Endothelial cell of umbilical vein (primary cell): Measurements from ENCODE around the gene LEMD3. TPM values are rescaled to one million over a fixed set of nuclear protein-coding genes. Genes with fewer than 3 reads are reported as not detected.

Experiments used
- BruUV-seq: library from RNA; stranded (reverse); fragments of 400-500 nt; replicated peaks from 2 replicates; lab custom pipeline; 2021; lab: Mats Ljungman, UMichigan
- CTCF ChIA-PET: fragments of 300-600, 350-600 bp; sonication (Branson Sonifier 250); formaldehyde crosslinking; loops from one replicate; lab custom pipeline; 2021; ENCODE audit warnings: antibody characterized with exemption, inconsistent platforms; lab: Charles Lee
- POLR2A ChIA-PET: fragments of 300-600, 350-600 bp; sonication (Branson Sonifier 250); formaldehyde crosslinking; loops from one replicate; lab custom pipeline; 2021; ENCODE audit warnings: antibody characterized with exemption, inconsistent platforms; lab: Charles Lee
- DNase-seq: peaks from one replicate; pipeline ENCODE4 v3.0.0-alpha.2; 2011; ENCODE audit warnings: low read depth, low spot score
- FAIRE-seq: peaks from 2 replicates; lab custom pipeline; 2011; peaks lifted over from hg19 to GRCh38; lab: Jason Lieb, UNC
- H2AFZ ChIP-seq: 2 replicates; pipeline ENCODE4 v1.6.0; 2012; ENCODE audit warnings: low read depth, low read length, control low read depth, inconsistent platforms
- H3K27ac ChIP-seq: 2 replicates; pipeline ENCODE4 v1.5.1; 2011; ENCODE audit warnings: low read depth, mild to moderate bottlenecking, control low read depth, low read length, moderate library complexity; ENCODE audit not compliant: insufficient read depth
- H3K27me3 ChIP-seq, 2 experiments: 2 replicates each; pipeline versions ENCODE4 v1.6.0 to v1.6.1; 2011; ENCODE audit warnings: low read length in 2 of 2, mixed read lengths in 1 of 2; ENCODE audit not compliant: control insufficient read depth in 2 of 2, insufficient read depth in 2 of 2
- H3K36me3 ChIP-seq, 2 experiments: 2 replicates in 1 of 2; 3 replicates in 1 of 2; pipeline ENCODE4 v1.5.1; 2011; ENCODE audit warnings: low read length in 2 of 2, mild to moderate bottlenecking in 1 of 2, moderate library complexity in 1 of 2; ENCODE audit not compliant: control insufficient read depth in 2 of 2, insufficient read depth in 2 of 2; ENCODE audit errors: extremely low read depth in 1 of 2
- H3K4me1 ChIP-seq: 3 replicates; pipeline ENCODE4 v1.5.1; 2011; ENCODE audit warnings: mild to moderate bottlenecking, low read length; ENCODE audit not compliant: control insufficient read depth, insufficient read depth; ENCODE audit errors: extremely low read depth
- H3K4me2 ChIP-seq: 2 replicates; pipeline ENCODE4 v1.6.1; 2011; ENCODE audit warnings: low read length, control low read depth, mixed read lengths; ENCODE audit not compliant: insufficient read depth
- H3K4me3 ChIP-seq, 3 experiments: fragments of 200-600 bp in 1 of 3; sonication (generic), shearing (Covaris generic) in 1 of 3; replicated peaks in 1 of 3; 2 replicates each; pipeline ENCODE4 v1.5.1; 2011 to 2016; ENCODE audit warnings: control low read depth in 3 of 3, low read length in 3 of 3, mild to moderate bottlenecking in 2 of 3, inconsistent platforms in 1 of 3, low read depth in 1 of 3, moderate library complexity in 1 of 3; ENCODE audit not compliant: insufficient read depth in 1 of 3
- H3K79me2 ChIP-seq: 2 replicates; pipeline ENCODE4 v1.6.0; 2012; ENCODE audit warnings: low read length, inconsistent platforms; ENCODE audit not compliant: control insufficient read depth, insufficient read depth
- H3K9ac ChIP-seq: replicated peaks from 2 replicates; pipeline ENCODE3; 2011; ENCODE audit warnings: low read length, control low read depth; ENCODE audit not compliant: insufficient read depth; ENCODE audit errors: extremely low read depth
- H3K9me1 ChIP-seq: replicated peaks from 3 replicates; pipeline ENCODE4 v1.6.0; 2011; ENCODE audit warnings: mild to moderate bottlenecking, low read length; ENCODE audit not compliant: control insufficient read depth, insufficient read depth; ENCODE audit errors: extremely low read depth
- H3K9me3 ChIP-seq: replicated peaks from 2 replicates; pipeline ENCODE4 v1.5.1; 2012; ENCODE audit warnings: low read length, inconsistent platforms; ENCODE audit not compliant: control insufficient read depth, insufficient read depth
- H4K20me1 ChIP-seq: replicated peaks from 2 replicates; pipeline ENCODE3; 2011; ENCODE audit warnings: mild to moderate bottlenecking, low read length; ENCODE audit not compliant: control insufficient read depth, insufficient read depth; ENCODE audit errors: extremely low read depth
- FOS ChIP-seq: IDR thresholded peaks from 2 replicates; pipeline ENCODE4 v1.6.1; 2011; ENCODE audit warnings: mild to moderate bottlenecking, low read length, moderate library complexity, borderline replicate concordance; ENCODE audit not compliant: insufficient read depth
- MYC ChIP-seq: IDR thresholded peaks from one replicate; pipeline ENCODE4 v1.6.1; 2011; ENCODE audit warnings: mild to moderate bottlenecking, low read depth, low read length
- POLR2AphosphoS5 ChIP-seq: IDR thresholded peaks from 2 replicates; pipeline ENCODE4 v1.6.1; 2012; ENCODE audit warnings: low read depth, mild to moderate bottlenecking, control low read depth, low read length, moderate library complexity; ENCODE audit not compliant: insufficient read depth
- dilution Hi-C: fragments of 300-500 bp; cut with MboI; formaldehyde crosslinking; loops from one replicate; pipeline ENCODE4 v1.15.0; 2019; ENCODE audit warnings: low sequenced_read_pairs; ENCODE audit not compliant: extremely low pct_ligation_motif_present
- intact Hi-C: fragments of 100-400 bp; cut with micrococcal nuclease; formaldehyde crosslinking; loops from one replicate; pipeline ENCODE4 v1.10.0; 2022
- polyA plus RNA-seq, 4 experiments: library from polyadenylated mRNA; depleted of rRNA in 3 of 4; stranded (reverse) in 3 of 4; unstranded in 1 of 4; fragments of >200 nt; gene quantifications; 2 replicates each; pipeline versions ENCODE4 v1.2.1 to v1.2.3, GENCODE V29; 2011 to 2012; ENCODE audit warnings: missing spikeins in 1 of 4
- total RNA-seq: library from RNA; stranded (reverse); gene quantifications from 2 replicates; pipeline ENCODE4 v1.2.3, GENCODE V29; 2021
- TF ChIP-seq, protein P1 (sequence below), 2 donors: IDR thresholded peaks; 1 replicate in 1 of 2; 2 replicates in 1 of 2; pipeline ENCODE4 v1.5.1; 2011; ENCODE audit warnings: low read length in 2 of 2, mild to moderate bottlenecking in 2 of 2, moderate library complexity in 2 of 2, control low read depth in 1 of 2, inconsistent platforms in 1 of 2, low read depth in 1 of 2; ENCODE audit not compliant: insufficient read depth in 1 of 2; ENCODE audit errors: extremely low read depth in 1 of 2

Gene LEMD3
- total and polyA plus RNA-seq, 2 donors (not counting 3 experiments of a cell fraction or from before 2014, with no cell fraction given), result 7.4 to 24.2 TPM

DNA sequence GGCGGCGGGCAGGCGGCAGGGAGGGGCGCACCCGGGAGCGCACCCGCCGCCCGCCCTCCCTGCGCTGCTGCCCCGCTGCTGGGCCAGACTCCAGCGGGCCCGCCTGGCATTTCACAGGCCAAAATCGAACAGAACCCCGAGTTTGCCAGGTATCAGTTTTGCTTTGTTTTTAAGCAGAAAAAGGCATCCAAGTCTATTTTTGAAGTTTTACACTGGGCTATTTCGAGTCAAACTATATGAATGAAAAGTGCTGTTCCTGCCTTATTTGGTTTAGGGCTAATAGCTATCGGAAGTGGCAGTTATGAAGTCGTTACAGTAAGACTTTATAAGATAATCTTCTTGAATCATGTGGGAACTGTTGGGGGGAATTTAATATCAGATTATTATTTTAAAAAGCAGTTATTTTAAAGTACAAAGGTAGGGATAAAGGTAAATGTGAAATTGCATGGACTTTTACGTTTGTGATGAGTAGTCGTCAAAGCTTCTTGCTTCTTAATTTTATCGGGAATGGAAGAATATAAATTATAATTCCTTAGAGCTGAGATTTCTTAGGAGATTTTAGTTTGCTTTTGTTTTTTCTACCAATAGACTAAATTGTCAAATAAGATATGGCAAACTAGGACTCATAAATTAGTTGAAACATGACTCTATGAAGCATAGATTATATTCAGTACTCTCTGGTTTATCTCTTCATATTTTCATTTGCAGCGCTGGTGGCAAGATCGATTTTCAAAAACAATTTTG, 110.2 kb downstream of the LEMD3 start:
- Histone ChIP-seq H3K79me2 (peaks cover 55% of the 10 kb centered on the region), H4K20me1 (peaks cover 3% of the 10 kb centered on the region), H3K9me3 (no peaks in the 10 kb centered on the region), H3K27me3 (no peaks in the 10 kb centered on the region), H3K4me2 (peak overlapping the region; percentile 99), H2AFZ (peak overlapping the region; percentile 95), H3K27ac (peak overlapping the region; percentile 94), H3K9ac (peak overlapping the region; percentile 93), H3K4me1 (peaks cover 24% of the 10 kb centered on the region), H3K36me3 (no peaks in the 10 kb centered on the region), H3K4me3 (peak overlapping the region; percentile 63 to 95 (median 90)), H3K9me1 (no peaks in the 10 kb centered on the region)
- FAIRE-seq (no peak), DNase-seq (peak; percentile 70)
- POLR2A ChIA-PET, result no interaction called here
- dilution Hi-C loops (no loop called here), intact Hi-C loops (loop anchor here (2.0 to 5.0 kb wide), 2 partner anchors 111 to 387 kb away; partner anchors contain the start of gene LEMD3)
- TSS peak; percentile 17 for BruUV-seq
- CTCF ChIA-PET, result interaction anchor here (0.7 to 1.3 kb wide), 5 partner anchors 10 to 483 kb away, joined by 3 to 5 read pairs (median 4); no protein-coding TSS in a partner anchor
- TF ChIP-seq MYC (no peak), FOS (no peak), POLR2AphosphoS5 (no peak)
- TF ChIP-seq, protein P1, sequence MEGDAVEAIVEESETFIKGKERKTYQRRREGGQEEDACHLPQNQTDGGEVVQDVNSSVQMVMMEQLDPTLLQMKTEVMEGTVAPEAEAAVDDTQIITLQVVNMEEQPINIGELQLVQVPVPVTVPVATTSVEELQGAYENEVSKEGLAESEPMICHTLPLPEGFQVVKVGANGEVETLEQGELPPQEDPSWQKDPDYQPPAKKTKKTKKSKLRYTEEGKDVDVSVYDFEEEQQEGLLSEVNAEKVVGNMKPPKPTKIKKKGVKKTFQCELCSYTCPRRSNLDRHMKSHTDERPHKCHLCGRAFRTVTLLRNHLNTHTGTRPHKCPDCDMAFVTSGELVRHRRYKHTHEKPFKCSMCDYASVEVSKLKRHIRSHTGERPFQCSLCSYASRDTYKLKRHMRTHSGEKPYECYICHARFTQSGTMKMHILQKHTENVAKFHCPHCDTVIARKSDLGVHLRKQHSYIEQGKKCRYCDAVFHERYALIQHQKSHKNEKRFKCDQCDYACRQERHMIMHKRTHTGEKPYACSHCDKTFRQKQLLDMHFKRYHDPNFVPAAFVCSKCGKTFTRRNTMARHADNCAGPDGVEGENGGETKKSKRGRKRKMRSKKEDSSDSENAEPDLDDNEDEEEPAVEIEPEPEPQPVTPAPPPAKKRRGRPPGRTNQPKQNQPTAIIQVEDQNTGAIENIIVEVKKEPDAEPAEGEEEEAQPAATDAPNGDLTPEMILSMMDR (IDR thresholded peaks at IDR 0.05; ENCODE audit: extremely low read depth in 1 of 2, insufficient read depth in 1 of 2, low read depth in 1 of 2, low read length in 2 of 2), result no peak
